HG02840 (cell line): Measurements from ENCODE around the gene OPCML.

Experiments
- ATAC-seq: cut with Tn5 transposase; IDR thresholded peaks from one replicate; pipeline ENCODE4 v1.9.1; 2021; ENCODE audit warnings: mild to moderate bottlenecking, moderate library complexity, moderate number of reproducible peaks; ENCODE audit not compliant: unreplicated experiment, low FRiP score

OPCML gene

GRCh38 chr11:132719684-132720083 is 812.6 kb downstream of the OPCML start:
- ATAC-seq = no peak

DNA sequence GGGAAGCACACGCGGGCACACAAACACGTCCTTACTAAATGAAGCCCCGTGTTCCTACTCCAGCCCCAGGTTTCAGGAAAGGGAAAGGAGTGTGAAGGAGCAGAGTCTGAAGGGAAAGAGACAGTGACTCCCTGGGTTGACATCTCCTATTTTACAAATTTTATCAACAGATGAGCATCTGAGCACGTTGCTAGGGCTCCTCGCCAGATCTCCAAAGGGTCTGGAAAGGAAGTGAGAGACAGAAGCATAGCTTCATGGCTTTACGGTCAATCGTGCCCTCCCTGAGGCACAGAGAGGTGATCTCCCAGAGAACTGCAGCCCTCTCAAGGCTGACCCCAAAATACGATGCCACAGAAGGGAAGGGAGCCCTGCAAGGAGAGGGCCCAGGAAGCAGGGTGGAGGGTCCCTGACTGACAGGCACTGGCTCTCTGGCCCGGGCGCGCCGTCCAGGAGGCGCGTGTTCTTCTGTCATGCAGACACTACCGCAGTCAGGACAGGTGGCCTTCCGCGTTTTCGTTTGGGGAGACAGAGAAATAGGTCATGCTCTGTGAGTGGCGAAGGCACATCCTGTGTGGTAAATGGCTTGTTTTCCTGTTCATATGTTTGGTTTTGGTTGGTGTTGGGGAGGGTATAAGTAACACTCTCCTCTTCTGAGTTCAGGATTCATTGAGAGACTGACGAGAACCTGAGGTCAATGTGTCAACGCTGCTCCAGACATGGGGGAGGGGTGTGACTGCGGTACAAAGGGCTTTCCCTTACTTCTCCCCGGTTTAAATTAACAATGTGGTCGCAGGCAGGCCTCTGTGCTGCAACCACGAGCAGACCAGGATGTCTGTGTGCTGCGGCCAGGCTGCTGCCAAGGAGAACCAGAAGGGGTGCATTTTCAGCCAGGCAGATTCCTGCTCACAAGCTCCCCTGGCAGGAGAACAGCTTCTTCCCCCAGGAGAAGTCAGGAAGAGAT is 813.3 kb downstream of the OPCML start:
- ATAC-seq = no peak

DNA sequence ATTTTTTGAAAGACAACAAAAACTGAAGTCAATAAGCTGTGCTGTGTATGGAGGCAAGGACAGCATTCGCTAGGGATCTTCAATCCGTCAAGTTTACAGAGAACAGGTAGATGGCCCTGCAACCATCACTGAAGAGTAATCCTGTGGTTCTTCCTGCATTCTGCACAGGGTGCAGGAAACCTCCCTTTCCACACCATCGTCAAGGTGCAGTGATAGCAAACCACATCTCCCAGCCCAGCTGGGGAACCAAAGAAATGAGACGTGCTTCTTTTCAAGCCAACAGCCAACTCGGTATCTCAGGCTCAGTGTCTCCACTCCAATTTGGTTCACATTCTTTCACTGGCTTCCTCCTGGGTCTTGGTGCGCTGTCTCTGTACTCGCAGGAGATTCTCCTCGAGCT is 814.5 kb downstream of the OPCML start:
- no peak for ATAC-seq

GRCh38 chr11:132716037-132716436 is 816.3 kb downstream of the OPCML start:
- ATAC-seq = no peak

GRCh38 chr11:132714859-132715440 is 817.4 kb downstream of the OPCML start:
- ATAC-seq = no peak

DNA sequence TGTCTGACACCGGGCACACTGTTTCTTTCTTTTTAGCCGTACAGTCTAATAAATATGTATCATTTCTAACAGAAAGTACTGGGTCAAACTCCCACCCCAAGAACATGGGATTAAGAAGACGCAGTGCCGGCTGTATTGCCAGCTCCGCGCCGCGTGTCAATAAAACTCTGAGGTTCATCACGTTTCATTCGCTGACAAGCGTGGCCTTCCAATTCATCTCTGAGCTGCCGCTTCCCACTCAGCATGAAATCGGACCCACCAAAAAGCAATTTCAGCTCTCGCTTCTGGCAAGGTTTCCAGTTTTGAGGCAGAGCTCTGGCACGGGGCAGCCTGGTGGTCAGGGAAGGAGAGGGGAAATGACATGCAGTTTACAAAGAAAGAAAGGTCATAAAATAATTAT is 819.8 kb downstream of the OPCML start:
- no peak for ATAC-seq

- ATAC-seq = no peak
Measured at GRCh38 chr11:132704781-132705375, 827.4 kb downstream of the OPCML start.

DNA sequence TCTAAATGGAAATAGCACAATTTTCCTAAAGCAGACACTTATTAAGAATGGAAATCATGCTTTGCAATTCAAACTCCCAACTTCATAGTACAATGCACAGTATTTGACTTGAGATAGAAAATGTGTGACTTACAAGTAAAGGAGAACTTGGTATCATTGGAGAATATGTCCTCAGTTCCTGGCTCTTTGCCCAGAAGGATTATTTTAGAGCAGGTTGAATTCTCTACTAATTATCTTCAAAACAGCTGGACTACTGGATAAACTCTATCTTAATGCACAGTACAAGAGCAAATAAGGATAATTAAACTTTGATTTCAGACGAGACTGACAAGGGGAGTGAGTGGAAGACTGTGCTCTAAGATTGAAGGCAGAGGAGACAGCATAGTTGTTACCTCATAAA is 839.4 kb downstream of the OPCML start:
- ATAC-seq = no peak

- no peak for ATAC-seq
Measured at GRCh38 chr11:132691848-132692550, 840.3 kb downstream of the OPCML start.

- ATAC-seq = no peak
Measured at GRCh38 chr11:132686886-132687285, 845.4 kb downstream of the OPCML start.

DNA sequence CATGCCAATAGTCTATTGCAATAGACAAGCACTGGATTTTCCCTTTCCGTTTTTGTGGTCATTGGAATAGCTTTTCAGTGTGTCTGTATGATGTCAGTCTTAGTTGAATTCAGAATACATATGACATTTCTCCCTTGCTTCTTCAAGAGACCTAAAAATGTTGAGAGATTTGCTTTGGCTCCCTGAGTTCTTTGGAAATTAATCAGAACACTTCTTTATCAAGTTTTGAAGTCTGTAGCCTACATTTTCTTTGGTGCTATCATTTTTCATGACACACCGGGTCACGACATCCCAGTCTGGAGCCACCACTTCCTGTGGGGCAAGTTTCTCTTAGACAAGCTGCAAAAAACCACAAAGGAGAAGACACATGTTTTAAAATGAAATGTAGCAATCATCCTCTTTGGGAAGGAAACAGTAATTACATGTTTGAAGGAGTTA is 847.1 kb downstream of the OPCML start:
- ATAC-seq = no peak

GRCh38 chr11:132683602-132684001 is 848.7 kb downstream of the OPCML start:
- ATAC-seq = no peak

- ATAC-seq = no peak
Measured at GRCh38 chr11:132681971-132682370, 850.3 kb downstream of the OPCML start.

- no peak for ATAC-seq
Measured at GRCh38 chr11:132680584-132680983, 851.7 kb downstream of the OPCML start.

DNA sequence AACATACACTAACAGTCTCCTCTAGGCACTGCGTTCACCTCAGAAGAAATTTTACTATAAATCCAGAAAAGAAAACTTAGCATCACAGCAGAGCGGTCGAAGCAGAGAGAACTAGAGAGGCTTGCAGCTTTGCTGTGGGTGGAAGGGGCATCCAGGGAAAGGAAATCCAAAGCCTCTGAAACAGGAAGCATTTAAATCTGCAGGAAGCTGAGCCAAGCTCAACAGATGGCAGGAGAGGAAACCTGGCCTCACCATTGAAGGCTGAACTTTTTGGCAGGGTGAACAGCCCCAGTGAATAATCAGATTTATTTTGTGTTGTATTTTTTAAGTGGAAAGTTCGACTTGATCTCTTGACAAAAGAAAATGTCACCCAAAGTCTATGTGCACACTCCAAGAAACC is 858.1 kb downstream of the OPCML start:
- no peak for ATAC-seq

DNA sequence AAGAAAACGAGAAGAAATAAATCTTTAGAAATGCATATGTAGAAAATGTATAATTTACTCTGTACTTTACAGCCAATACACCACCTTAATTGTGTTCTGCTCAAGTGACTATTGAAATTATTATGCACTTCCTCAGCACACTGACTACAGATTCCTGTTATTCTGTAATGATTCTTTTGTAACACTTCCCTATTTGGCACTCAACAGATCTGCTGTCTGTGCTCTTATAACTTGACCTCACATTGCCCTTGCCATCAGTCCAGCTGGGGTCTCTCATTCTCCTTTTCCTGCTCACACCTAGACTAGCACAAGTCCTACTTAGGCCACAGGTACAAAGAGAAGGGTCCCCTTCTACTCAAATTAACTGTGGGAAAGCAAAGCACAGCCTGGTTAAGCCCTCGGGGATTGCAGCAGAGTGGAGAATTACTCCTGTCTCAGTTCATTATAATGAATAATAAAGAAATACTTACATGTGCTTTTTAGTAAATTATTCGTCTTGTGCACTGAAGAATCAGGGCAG is 860.4 kb downstream of the OPCML start:
- ATAC-seq = no peak

GRCh38 chr11:132670921-132671675 is 861.2 kb downstream of the OPCML start:
- ATAC-seq = no peak

- no peak for ATAC-seq
Measured at GRCh38 chr11:132669949-132670348, 862.4 kb downstream of the OPCML start.

DNA sequence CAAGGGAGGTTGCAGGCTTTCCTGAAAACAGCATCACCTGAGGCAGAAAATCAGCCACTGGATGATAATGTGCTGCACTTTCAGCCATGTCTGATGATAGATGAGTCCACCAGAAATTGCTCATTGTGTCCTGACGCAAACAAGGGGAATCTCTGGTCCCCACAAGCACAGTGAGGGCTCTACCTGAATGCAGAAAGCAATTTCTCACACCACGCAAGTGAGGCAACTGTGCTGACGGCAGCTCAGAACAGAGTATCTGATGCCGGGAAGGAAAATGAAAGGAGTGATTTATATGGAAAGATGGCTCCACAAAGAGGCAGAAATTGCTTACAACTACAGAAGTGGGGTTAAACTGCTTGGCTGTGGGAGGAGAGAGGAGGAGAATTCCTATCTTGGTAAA is 867.1 kb downstream of the OPCML start:
- no peak for ATAC-seq

GRCh38 chr11:132658696-132659095 is 873.6 kb downstream of the OPCML start:
- no peak for ATAC-seq
